Measurements from ENCODE around the gene PHPT1.

DNA sequence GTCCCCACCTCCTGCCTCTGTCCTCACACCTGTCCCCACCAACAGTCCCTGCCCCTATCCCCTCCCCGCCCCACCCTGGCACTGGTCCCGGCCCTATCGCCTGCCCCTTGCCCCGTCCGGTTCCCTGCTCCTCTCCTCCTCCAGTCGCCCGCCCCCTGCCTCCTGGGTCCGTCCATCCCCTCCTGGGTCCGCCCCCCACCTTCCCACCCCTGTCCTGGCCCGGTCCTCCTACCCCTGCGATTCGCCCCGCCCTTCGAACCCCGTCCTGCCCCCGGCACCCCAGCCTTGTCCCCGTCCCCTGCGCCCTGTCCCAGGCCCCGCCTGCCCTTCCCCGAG lies 16.5 kb downstream of the PHPT1 start:
- no peak for TF ChIP-seq POLR2A (IDR thresholded peaks at IDR 0.05)
- TF ChIP-seq, protein P1, sequence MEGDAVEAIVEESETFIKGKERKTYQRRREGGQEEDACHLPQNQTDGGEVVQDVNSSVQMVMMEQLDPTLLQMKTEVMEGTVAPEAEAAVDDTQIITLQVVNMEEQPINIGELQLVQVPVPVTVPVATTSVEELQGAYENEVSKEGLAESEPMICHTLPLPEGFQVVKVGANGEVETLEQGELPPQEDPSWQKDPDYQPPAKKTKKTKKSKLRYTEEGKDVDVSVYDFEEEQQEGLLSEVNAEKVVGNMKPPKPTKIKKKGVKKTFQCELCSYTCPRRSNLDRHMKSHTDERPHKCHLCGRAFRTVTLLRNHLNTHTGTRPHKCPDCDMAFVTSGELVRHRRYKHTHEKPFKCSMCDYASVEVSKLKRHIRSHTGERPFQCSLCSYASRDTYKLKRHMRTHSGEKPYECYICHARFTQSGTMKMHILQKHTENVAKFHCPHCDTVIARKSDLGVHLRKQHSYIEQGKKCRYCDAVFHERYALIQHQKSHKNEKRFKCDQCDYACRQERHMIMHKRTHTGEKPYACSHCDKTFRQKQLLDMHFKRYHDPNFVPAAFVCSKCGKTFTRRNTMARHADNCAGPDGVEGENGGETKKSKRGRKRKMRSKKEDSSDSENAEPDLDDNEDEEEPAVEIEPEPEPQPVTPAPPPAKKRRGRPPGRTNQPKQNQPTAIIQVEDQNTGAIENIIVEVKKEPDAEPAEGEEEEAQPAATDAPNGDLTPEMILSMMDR (IDR thresholded peaks at IDR 0.05): no peak
